GM12872 (cell line): ENCODE data around the gene AFTPH.

Experiments
- TF ChIP-seq, protein P1 (sequence below): IDR thresholded peaks from 3 replicates; pipeline ENCODE4 v1.5.1; 2011; ENCODE audit warnings: low read depth, mild to moderate bottlenecking, low read length, moderate library complexity; ENCODE audit not compliant: insufficient read depth

Gene AFTPH

DNA sequence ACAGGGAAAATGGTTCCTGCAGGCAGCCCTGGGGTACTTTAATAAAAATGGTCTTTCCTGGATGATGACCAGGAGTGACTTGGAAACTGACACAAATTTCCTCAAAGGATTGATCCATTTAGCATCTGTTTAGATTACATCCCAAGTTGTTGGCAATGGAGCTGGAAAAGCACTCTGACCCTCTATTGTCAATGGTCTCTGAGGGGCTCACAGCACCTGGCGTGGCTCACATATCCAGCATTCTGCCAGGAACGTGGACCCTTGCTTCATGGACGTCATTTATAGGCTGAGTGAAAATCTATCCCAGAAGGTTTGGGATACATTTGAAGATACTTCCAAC is 85.8 kb downstream of the AFTPH start:
- TF ChIP-seq, protein P1, sequence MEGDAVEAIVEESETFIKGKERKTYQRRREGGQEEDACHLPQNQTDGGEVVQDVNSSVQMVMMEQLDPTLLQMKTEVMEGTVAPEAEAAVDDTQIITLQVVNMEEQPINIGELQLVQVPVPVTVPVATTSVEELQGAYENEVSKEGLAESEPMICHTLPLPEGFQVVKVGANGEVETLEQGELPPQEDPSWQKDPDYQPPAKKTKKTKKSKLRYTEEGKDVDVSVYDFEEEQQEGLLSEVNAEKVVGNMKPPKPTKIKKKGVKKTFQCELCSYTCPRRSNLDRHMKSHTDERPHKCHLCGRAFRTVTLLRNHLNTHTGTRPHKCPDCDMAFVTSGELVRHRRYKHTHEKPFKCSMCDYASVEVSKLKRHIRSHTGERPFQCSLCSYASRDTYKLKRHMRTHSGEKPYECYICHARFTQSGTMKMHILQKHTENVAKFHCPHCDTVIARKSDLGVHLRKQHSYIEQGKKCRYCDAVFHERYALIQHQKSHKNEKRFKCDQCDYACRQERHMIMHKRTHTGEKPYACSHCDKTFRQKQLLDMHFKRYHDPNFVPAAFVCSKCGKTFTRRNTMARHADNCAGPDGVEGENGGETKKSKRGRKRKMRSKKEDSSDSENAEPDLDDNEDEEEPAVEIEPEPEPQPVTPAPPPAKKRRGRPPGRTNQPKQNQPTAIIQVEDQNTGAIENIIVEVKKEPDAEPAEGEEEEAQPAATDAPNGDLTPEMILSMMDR, result no peak

DNA sequence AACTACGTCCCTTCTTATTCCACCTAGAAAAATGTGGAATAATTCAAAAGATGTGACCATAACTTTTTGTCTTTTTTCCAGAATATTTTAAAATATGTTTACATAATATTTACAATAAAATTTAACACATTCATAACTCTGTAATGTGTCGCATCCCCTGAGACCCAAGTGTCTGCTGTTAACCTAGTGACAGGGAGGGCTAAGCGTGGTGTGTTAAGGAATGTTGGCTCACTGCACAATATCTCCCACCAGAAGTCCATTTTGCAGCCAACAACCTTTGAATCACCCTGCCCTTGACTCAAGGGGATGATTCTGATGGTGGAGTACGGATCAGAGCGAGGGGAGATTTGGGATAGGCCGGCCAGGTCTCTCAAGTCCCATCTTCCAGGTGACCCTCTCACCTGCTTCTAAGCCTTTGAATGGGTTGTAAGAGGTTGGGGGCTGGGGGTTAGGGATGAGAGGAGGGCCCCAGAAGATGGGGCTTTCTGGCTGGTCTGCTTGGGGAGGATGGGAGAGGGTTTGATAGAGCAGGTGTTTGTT is 86.3 kb downstream of the AFTPH start:
- TF ChIP-seq, protein P1, result no peak

DNA sequence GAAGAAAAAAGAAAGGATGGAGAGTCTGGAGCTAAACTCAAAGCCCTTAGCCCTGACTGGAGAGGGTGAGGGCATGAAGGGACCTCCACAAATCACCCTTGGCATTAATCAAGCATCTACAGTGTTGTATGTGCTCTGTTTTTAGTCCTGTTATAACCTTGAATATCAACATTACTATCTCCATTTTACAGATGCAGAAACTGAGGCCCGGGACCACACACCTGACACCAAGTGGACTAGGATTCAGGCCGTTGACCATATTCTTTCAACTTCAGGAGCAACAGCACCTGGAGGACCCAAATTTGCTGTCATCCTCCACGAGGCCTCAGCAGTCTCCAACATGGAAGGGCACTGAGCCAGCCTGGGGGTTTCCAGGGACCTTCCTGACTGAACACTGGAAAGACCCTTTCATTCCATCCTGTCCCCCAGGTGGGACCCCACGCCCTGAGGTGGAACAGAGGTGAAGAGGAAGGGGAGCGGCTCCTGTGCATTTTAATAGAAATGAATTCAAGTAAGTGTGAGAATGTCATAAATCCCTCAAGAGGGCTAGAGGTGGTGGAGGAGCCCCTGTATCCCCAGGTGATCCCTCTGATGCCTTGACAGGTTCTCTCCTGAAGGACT is 88.6 kb downstream of the AFTPH start:
- TF ChIP-seq, protein P1, result no peak

DNA sequence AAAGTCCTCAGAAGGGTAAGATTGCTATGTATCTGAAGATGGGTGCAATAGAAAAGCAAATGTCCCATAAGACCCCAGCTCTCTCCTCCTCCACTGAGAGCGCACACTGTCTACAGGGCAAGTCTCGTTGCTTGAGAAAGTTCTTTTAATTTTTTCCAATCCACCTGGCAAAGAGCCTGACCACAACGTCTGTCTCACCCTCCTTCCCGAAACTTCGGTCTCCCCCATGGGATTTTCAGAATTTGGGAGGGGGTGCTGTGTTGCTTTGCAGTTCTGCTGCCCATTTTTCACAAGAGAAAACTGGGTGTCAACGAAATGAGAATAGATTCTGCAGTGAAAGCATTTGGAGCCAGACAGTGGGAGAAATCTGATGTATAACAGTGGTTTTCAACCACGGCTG is 89.1 kb downstream of the AFTPH start:
- TF ChIP-seq, protein P1, result no peak

DNA sequence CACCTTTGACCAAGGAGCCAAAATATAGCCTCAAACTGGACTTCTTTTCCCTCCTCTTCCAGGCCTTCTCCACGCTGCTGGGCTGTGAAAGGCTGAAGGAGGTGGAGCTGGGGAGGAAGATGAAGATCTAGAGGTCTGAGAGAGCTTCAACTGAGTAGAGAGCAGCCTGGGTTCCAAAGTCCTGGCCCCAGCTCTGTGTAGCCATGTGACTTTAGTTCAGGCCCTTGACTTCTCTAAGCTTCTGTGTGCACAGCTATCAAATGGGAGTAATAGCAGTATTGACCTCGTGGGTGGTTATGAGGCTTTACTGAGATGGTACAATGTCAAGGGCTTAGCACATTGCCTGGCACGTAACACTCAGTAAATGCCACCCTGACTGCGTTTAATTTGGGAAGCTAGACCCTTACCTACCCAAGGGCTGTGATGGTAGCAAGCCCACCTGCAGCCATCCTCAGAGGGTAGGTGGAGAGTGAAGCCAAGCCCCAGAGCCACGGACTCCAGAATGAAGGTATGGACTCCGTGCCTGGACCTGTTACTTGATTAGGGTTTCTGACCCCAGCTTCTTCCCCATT is 91.2 kb downstream of the AFTPH start:
- TF ChIP-seq, protein P1, result no peak

DNA sequence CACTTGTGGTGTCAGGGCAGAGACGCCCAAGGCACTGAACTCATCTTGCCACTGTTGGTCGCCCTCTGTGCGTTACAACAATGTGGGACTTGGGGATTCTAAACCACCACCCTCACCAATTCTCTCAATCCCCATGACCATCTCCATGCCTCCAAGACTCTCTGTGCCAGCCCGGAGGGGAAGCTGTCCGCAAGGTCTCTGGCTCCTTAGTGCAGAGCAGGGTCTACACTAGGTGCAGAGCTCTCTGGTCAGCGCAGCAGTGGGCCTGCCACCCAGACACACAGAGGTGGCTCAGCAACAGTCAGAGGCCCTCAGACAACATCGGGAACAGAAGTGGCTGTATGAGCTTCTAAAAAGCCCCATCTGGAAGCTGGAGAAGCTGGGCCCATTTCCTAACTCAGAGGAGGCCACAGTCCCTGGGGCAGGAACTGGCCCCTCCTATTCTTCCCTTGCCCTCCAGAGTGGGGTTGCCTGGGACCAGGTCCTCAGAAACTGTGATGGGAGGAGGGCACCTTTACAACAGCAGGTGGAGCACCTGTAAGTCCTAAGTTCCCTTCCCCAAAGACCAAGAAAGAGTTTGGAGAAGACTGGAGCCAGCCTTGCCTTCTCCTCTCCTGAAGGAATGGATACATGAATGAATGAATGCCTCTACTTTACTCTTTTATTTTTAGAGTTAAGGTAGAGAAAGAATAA is 91.9 kb downstream of the AFTPH start:
- TF ChIP-seq, protein P1, result no peak

DNA sequence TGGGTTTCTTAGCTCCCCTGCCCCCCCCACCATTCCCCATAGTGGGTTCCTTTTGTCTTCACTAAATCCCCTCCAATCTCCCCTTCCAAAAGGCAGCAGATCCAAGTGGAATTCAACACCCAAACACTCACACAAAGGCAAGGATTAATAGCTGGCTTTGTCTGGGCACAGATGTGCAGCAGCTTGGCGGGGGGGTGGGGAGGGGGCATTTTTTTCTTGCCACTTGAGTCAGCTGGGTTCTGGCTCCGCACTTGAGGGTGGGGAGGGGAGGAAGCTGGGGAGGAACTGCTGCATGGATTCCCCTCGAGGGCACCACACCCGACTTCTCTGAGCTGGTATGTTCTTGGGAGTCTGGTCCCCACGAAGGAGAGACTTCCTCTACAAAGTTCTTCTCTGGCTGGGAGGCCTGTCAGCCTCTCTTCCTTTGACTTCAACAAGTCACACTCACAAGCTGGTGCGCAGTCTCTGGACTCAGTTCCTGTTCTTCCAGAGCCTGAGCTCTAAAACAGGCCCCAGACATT is 93.6 kb downstream of the AFTPH start:
- TF ChIP-seq, protein P1, result no peak
